Gastrocnemius medialis (tissue), 4 donors: ENCODE results near the gene DNAH2. TPM values are rescaled to one million over a fixed set of nuclear protein-coding genes. Genes with fewer than 3 reads are reported as not detected.
A peak's percentile ranks its signal among the peaks of the same experiment; 100 is the strongest.

Source experiments
- ATAC-seq, 2 donors: fragments of 150-250 bp; one replicate each; pipeline ENCODE4 v1.9.1; 2016
- DNase-seq, 2 donors: peaks; one replicate each; pipeline ENCODE4 v3.0.0-alpha.2; 2019
- H3K27ac ChIP-seq, 4 donors: fragments of 200-600 bp; sonication (generic); 1 replicate in 1 of 4; 2 replicates in 3 of 4; pipeline ENCODE4 v1.5.1; 2016 to 2018; ENCODE audit warnings: mild to moderate bottlenecking in 2 of 4, moderate library complexity in 1 of 4
- H3K27me3 ChIP-seq, 3 donors: fragments of 200-600 bp; sonication (generic) in 2 of 3; 1 replicate in 1 of 3; 2 replicates in 2 of 3; pipeline versions ENCODE4 v1.5.1 to v1.6.0; 2016 to 2019; ENCODE audit warnings: mild to moderate bottlenecking in 1 of 3, moderate library complexity in 1 of 3
- H3K36me3 ChIP-seq, 2 donors: fragments of 200-600 bp; sonication (generic) in 1 of 2; one replicate each; pipeline ENCODE4 v1.5.1; 2017 to 2018
- H3K4me1 ChIP-seq, 2 donors: fragments of 200-600 bp; sonication (generic) in 1 of 2; one replicate each; pipeline ENCODE4 v1.5.1; 2016 to 2017; ENCODE audit warnings: mild to moderate bottlenecking in 2 of 2
- H3K4me3 ChIP-seq, 4 donors: fragments of 200-600 bp; sonication (generic) in 3 of 4; 1 replicate in 1 of 4; 2 replicates in 3 of 4; pipeline ENCODE4 v1.5.1; 2016 to 2019; ENCODE audit warnings: mild to moderate bottlenecking in 2 of 4
- H3K9me3 ChIP-seq, 3 donors: fragments of 200-600 bp; sonication (generic) in 2 of 3; 1 replicate in 1 of 3; 2 replicates in 2 of 3; pipeline ENCODE4 v1.5.1; 2016 to 2019
- POLR2A ChIP-seq, 2 donors: fragments of 450-650 bp; IDR thresholded peaks; one replicate each; pipeline ENCODE4 v1.6.1; 2017; ENCODE audit warnings: antibody characterized with exemption in 2 of 2, mild to moderate bottlenecking in 2 of 2, moderate library complexity in 2 of 2
- in situ Hi-C, 4 donors: fragments of 200-750 bp; cut with MboI; loops; one replicate each; pipeline versions ENCODE4 v1.15.0 to v1.8.0; 2017; ENCODE audit warnings: low sequenced_read_pairs in 4 of 4
- intact Hi-C: fragments of 100-400 bp; cut with DNase I; formaldehyde crosslinking; loops from one replicate; pipeline ENCODE4 v1.15.1; 2023; ENCODE audit warnings: low total_unique reads
- total RNA-seq, 4 donors: library from RNA; depleted of rRNA; stranded (reverse); fragments of >200 nt; gene quantifications; one replicate each; pipeline versions ENCODE4 v1.1.0 to v1.2.3, GENCODE V29; 2016
- TF ChIP-seq, protein P1 (sequence below), 5 experiments: fragments of 450-650 bp in 3 of 5; fragments of 200-600 bp in 2 of 5; sonication (generic) in 2 of 5; IDR thresholded peaks in 4 of 5; conservative IDR thresholded peaks in 1 of 5; 1 replicate in 4 of 5; 2 replicates in 1 of 5; pipeline ENCODE4 v1.5.1; 2016 to 2019; ENCODE audit warnings: antibody characterized with exemption in 5 of 5, mild to moderate bottlenecking in 3 of 5, moderate library complexity in 3 of 5

The DNAH2 gene
- total RNA-seq, 4 donors from 2014 or later, result not detected

DNA sequence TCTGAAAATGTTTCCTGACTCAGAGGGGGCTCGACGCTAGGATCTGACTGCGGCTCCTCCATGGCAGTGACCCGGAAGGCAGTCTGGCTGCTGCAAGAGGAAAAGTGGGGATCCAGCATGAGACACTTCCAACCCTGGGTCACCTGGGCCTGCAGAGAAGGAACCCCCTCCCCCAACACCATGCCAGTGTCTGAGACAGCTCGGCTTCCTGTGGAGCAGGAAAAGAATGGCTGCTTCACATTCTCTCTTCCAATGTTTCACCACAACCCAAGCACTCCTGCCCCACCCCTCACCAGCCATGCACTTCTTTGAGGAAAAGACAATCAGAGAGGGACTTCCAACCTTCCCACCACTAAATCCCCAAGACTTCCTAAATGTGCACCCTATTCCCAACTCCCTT lies 41.0 kb upstream of the DNAH2 start:
- intact Hi-C loops, result no loop called here
- ATAC-seq, result no peak
- no peak overlapping the region for H3K27ac ChIP-seq
- no peaks in the 10 kb centered on the region for H3K9me3 ChIP-seq
- H3K36me3 ChIP-seq, result peaks cover 5 to 44% of the 10 kb centered on the region in 2 donors
- in situ Hi-C loops, result loop anchor here in 2 of 4 donors (25.0 kb wide), 1 partner anchor 164 kb away; no protein-coding TSS in a partner anchor
- H3K27me3 ChIP-seq, result no peaks in the 10 kb centered on the region
- no peaks in the 10 kb centered on the region for H3K4me1 ChIP-seq
- TF ChIP-seq, protein P1, sequence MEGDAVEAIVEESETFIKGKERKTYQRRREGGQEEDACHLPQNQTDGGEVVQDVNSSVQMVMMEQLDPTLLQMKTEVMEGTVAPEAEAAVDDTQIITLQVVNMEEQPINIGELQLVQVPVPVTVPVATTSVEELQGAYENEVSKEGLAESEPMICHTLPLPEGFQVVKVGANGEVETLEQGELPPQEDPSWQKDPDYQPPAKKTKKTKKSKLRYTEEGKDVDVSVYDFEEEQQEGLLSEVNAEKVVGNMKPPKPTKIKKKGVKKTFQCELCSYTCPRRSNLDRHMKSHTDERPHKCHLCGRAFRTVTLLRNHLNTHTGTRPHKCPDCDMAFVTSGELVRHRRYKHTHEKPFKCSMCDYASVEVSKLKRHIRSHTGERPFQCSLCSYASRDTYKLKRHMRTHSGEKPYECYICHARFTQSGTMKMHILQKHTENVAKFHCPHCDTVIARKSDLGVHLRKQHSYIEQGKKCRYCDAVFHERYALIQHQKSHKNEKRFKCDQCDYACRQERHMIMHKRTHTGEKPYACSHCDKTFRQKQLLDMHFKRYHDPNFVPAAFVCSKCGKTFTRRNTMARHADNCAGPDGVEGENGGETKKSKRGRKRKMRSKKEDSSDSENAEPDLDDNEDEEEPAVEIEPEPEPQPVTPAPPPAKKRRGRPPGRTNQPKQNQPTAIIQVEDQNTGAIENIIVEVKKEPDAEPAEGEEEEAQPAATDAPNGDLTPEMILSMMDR (IDR thresholded peaks at IDR 0.05 in 4 of 5, conservative IDR thresholded peaks at IDR 0.05 in 1 of 5), result no peak
- no peak for TF ChIP-seq POLR2A (IDR thresholded peaks at IDR 0.05)
- H3K4me3 ChIP-seq, result no peak overlapping the region
- DNase-seq, result no peak

DNA sequence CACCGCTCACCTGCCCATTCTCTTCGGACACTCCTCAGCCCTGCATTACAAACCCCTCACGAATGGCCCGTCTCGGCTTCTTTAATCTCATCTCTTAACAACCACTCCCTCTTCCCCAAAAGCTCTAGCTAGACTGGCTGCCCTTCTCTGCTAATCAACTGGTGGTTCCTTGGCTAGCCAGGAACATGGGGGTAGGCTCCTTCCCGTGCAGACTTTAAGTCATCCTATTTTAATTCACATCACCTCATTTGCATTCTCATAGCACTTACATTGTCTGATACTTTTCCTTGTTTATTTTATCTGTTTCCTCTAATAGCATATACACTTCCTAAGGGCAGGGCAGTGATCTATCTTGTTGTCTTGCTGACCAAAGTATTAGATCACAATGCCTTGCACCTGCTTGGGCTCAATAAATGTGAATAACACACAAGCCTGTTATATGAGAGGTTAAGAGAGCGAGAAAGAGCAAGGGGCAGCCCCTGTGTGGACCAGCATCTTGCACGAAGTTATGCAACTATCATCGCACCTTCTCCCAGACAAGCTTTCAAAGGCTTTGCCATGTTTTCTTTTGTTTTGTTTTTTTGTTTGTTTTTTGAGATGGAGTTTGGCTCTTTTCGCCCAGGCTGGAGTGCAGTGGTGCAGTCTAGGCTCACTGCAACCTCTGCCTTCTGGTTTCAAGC lies 40.0 kb upstream of the DNAH2 start:
- in situ Hi-C loops, result loop anchor here in 2 of 4 donors (25.0 kb wide), 1 partner anchor 165 kb away; no protein-coding TSS in a partner anchor

DNA sequence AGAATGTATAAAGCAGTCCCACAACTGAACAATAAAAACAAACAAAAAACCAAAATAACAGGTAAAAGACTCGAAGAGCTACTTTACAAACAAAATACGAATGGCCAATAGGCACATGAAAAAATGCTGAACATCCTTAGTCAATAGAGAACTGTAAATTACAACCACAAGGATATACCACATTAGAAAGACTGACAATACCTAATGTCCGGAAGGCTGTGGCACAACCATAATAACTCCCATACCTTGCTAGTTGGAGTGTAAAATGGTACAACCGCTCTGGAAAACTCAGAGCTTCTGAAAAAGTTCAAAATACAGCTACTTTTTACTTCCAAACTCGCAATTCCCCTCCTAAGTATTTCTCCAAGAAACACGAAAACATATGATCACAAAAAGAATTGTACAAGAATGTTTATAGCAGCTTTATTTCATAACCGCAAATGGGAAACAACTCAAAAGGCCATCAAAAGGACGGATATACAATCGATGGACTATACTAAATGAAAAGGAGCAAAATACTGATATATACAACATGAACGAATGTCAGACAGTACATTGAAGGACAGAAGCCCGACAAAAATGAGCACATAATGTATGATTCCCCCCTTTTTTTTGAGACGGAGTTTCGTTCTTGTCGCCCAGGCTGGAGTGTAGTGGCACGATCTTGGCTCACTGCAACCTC lies 32.6 kb upstream of the DNAH2 start:
- intact Hi-C loops (loop anchor here (5.0 to 10.0 kb wide), 2 partner anchors 280 to 433 kb away; partner anchors contain the start of genes CTDNEP1, ELP5, NLGN2 and TMEM256), in situ Hi-C loops (loop anchor here in 3 of 4 donors (5.0 to 25.0 kb wide), 2 partner anchors 58 to 173 kb away; partner anchors contain the start of gene SAT2 (in 3 of the 3))
- Histone ChIP-seq H3K9me3 (no peaks in the 10 kb centered on the region), H3K4me3 (peak overlapping the region; percentile 80 to 96 (median 90)), H3K27me3 (no peaks in the 10 kb centered on the region), H3K4me1 (peaks cover 26 to 34% of the 10 kb centered on the region in 2 donors), H3K36me3 (peaks cover 0 to 6% of the 10 kb centered on the region in 2 donors), H3K27ac (peak overlapping the region; percentile 94 to 97 (median 94))
- DNase-seq, result no peak
- no peak for ATAC-seq
- TF ChIP-seq, protein P1 (IDR thresholded peaks at IDR 0.05 in 4 of 5, conservative IDR thresholded peaks at IDR 0.05 in 1 of 5), result no peak
- no peak for TF ChIP-seq POLR2A (IDR thresholded peaks at IDR 0.05)

More for the DNA sequence above, 40.0 kb upstream of the DNAH2 start:
- ATAC-seq (no peak), DNase-seq (no peak)
- no peak overlapping the region for H3K4me3 ChIP-seq
- H3K27ac ChIP-seq, result no peak overlapping the region
- H3K36me3 ChIP-seq, result peaks cover 5 to 34% of the 10 kb centered on the region in 2 donors
- H3K27me3 ChIP-seq, result no peaks in the 10 kb centered on the region
- H3K9me3 ChIP-seq, result no peaks in the 10 kb centered on the region
- TF ChIP-seq, protein P1 (IDR thresholded peaks at IDR 0.05 in 4 of 5, conservative IDR thresholded peaks at IDR 0.05 in 1 of 5), result no peak
- intact Hi-C loops, result no loop called here
- H3K4me1 ChIP-seq, result no peaks in the 10 kb centered on the region

DNA sequence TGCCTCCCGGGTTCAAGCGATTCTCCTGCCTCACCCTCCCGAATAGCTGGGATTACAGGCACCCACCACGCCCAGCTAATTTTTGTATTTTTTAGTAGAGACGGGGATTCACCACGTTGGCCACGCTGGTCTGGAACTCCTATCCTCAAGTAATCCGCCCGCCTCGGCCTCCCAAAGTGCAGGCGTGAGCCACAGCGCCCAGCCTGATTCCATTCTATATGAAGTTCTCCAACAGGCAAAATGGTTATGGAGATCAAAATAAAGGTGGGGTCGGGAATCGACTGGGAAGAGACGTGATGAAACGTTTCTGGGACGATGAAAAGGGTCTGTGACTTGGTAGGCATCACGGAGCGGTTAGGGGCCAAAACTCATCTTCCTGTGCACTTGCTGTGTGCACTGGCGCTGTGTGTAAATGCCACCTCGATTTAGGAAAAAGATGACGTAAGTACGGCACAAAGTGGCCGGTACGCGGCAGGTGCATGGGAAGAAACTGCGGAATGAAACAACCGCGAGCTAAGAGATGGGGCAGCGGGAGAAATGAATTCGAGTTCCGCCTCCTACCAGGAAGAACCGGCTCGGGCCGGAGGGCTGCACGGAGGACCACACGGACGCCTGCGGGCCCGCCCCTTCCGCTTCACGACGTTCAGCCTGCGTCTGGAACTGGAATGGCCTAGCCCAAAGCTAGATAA lies 31.9 kb upstream of the DNAH2 start:
- H3K36me3 ChIP-seq, result peaks cover 0 to 12% of the 10 kb centered on the region in 2 donors
- in situ Hi-C loops (loop anchor here in 2 of 4 donors (5.0 to 25.0 kb wide), 2 partner anchors 58 to 173 kb away; partner anchors contain the start of gene SAT2 (in 2 of the 2)), intact Hi-C loops (loop anchor here (1.0 to 10.0 kb wide), 4 partner anchors 113 to 433 kb away; partner anchors contain the start of genes CTDNEP1, ELP5, NLGN2 and SENP3)
- ATAC-seq (peak; percentile 63), DNase-seq (peak; percentile 83 to 90)
- H3K4me3 ChIP-seq, result peak overlapping the region; percentile 80 to 96 (median 90)
- TF ChIP-seq, protein P1 (IDR thresholded peaks at IDR 0.05 in 4 of 5, conservative IDR thresholded peaks at IDR 0.05 in 1 of 5), result no peak
- TF ChIP-seq POLR2A (IDR thresholded peaks at IDR 0.05), result peak in 1 of 2 donors; percentile 51
- peak overlapping the region; percentile 94 to 97 (median 94) for H3K27ac ChIP-seq
- no peaks in the 10 kb centered on the region for H3K9me3 ChIP-seq
- H3K4me1 ChIP-seq, result peaks cover 26 to 34% of the 10 kb centered on the region in 2 donors
- no peaks in the 10 kb centered on the region for H3K27me3 ChIP-seq
